Hepatocyte (in vitro differentiated cells): ENCODE data around the gene AMBP. TPM values are rescaled to one million over a fixed set of nuclear protein-coding genes. Genes with fewer than 3 reads are reported as not detected.

Experiments
- DNase-seq: peaks from one replicate; pipeline ENCODE4 v3.0.0-alpha.2; 2016; ENCODE audit warnings: low spot score
- H2AFZ ChIP-seq: fragments of 200-600 bp; sonication (generic); 2 replicates; pipeline ENCODE4 v1.6.0; 2016; ENCODE audit warnings: antibody characterized with exemption, mild to moderate bottlenecking
- H3K27ac ChIP-seq: fragments of 200-600 bp; sonication (generic); 2 replicates; pipeline ENCODE4 v1.5.1; 2016; ENCODE audit warnings: mild to moderate bottlenecking
- H3K27me3 ChIP-seq: fragments of 200-600 bp; sonication (generic); 2 replicates; pipeline ENCODE4 v1.6.1; 2016
- H3K36me3 ChIP-seq: fragments of 200-600 bp; sonication (generic); replicated peaks from 2 replicates; pipeline ENCODE4 v1.5.1; 2016; ENCODE audit warnings: low read depth; ENCODE audit not compliant: insufficient read depth
- H3K4me1 ChIP-seq: fragments of 200-600 bp; sonication (generic); 2 replicates; pipeline ENCODE4 v1.5.1; 2016; ENCODE audit warnings: mild to moderate bottlenecking, moderate library complexity; ENCODE audit not compliant: insufficient read depth
- H3K4me2 ChIP-seq: fragments of 200-600 bp; sonication (generic); 2 replicates; pipeline ENCODE4 v1.6.0; 2016
- H3K4me3 ChIP-seq: fragments of 200-600 bp; sonication (generic); 2 replicates; pipeline ENCODE4 v1.5.1; 2016; ENCODE audit warnings: mild to moderate bottlenecking
- H3K79me2 ChIP-seq: fragments of 200-600 bp; sonication (generic); 2 replicates; pipeline ENCODE4 v1.6.0; 2017; ENCODE audit warnings: mild to moderate bottlenecking
- H3K9me2 ChIP-seq: fragments of 200-600 bp; sonication (generic); replicated peaks from 2 replicates; pipeline ENCODE4 v1.6.0; 2017; ENCODE audit warnings: mild to moderate bottlenecking; ENCODE audit not compliant: insufficient read depth
- H3K9me3 ChIP-seq: fragments of 200-600 bp; sonication (generic); 2 replicates; pipeline ENCODE4 v1.5.1; 2016; ENCODE audit warnings: low read depth, mild to moderate bottlenecking
- H4K20me1 ChIP-seq: fragments of 200-600 bp; sonication (generic); 2 replicates; pipeline ENCODE4 v1.6.0; 2016; ENCODE audit warnings: mild to moderate bottlenecking; ENCODE audit not compliant: insufficient read depth, poor library complexity, severe bottlenecking
- CTCF ChIP-seq: fragments of 200-600 bp; sonication (generic); IDR thresholded peaks from 2 replicates; pipeline ENCODE4 v1.5.1; 2016; ENCODE audit warnings: antibody characterized with exemption, mild to moderate bottlenecking; ENCODE audit not compliant: poor library complexity
- EZH2 ChIP-seq: fragments of 200-600 bp; sonication (generic); IDR thresholded peaks from 2 replicates; pipeline ENCODE4 v1.6.1; 2016; ENCODE audit warnings: antibody characterized with exemption, mild to moderate bottlenecking, borderline replicate concordance
- EZH2phosphoT487 ChIP-seq: fragments of 200-600 bp; sonication (generic); IDR thresholded peaks from one replicate; pipeline ENCODE4 v1.6.1; 2018; ENCODE audit warnings: antibody characterized with exemption, mild to moderate bottlenecking, low read depth, moderate library complexity; ENCODE audit not compliant: unreplicated experiment, severe bottlenecking
- WGBS: methylation state at CpG from one replicate; pipeline ENCODE4 v1.1.6; 2016; ENCODE audit warnings: low lambda C conversion rate; ENCODE audit errors: missing lambda C conversion rate; 5-methylcytosine and 5-hydroxymethylcytosine counted together
- polyA plus RNA-seq: library from polyadenylated mRNA; unstranded; fragments of >200 nt; fragmentation: Nextera tagmentation; extraction: Ambion mirVana; gene quantifications from 2 replicates; pipeline ENCODE4 v1.2.1, GENCODE V29; 2016
- total RNA-seq: library from RNA; depleted of rRNA; stranded (reverse); fragments of >200 nt; gene quantifications from 2 replicates; pipeline ENCODE4 v1.2.3, GENCODE V29; 2014

AMBP gene
- total and polyA plus RNA-seq, 2 experiments from 2014 or later = 713 to 833 TPM

- Histone ChIP-seq H3K27ac (no peak overlapping the region), H3K9me2 (no peaks in the 10 kb centered on the region), H3K4me2 (no peak overlapping the region), H4K20me1 (no peaks in the 10 kb centered on the region), H3K9me3 (no peaks in the 10 kb centered on the region), H3K4me3 (no peak overlapping the region), H3K27me3 (no peaks in the 10 kb centered on the region), H3K4me1 (peaks cover 29% of the 10 kb centered on the region), H3K36me3 (no peaks in the 10 kb centered on the region), H3K79me2 (no peaks in the 10 kb centered on the region), H2AFZ (no peak overlapping the region)
- DNase-seq = no peak
- WGBS = 87% methylated on average over 12 of the region's 12 CpGs
- TF ChIP-seq EZH2phosphoT487 = no peak
- TF ChIP-seq CTCF = no peak
- TF ChIP-seq EZH2 = no peak
These were observed 38.1 kb upstream of the AMBP start for GRCh38 chr9:114116126-114116747.

DNA sequence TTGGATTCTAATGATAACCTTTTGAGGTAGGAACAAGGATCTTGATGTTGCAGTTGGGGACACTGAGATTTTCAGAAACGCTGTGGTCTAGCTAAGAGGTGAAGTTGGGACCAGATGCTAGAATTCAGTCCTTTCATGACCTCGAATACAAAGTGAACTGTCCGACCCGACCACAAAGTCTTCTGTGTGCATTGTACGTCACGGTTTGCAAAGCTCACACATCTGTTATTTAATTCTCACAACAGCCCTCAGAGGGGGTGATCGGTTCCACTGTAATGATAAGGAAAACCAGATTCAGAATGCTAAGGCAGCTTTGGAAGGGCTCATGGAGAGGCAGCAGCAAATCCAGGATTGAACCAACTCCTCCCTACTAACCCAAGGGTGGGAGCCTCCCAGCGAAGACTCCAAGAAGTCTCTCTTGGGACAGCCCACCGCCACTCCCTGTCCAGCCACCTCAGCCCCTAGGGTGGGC is 37.6 kb upstream of the AMBP start:
- H3K36me3 ChIP-seq = no peaks in the 10 kb centered on the region
- DNase-seq = no peak
- H3K4me1 ChIP-seq = peaks cover 27% of the 10 kb centered on the region
- H3K9me2 ChIP-seq = no peaks in the 10 kb centered on the region
- no peaks in the 10 kb centered on the region for H3K79me2 ChIP-seq
- H3K4me2 ChIP-seq = no peak overlapping the region
- no peaks in the 10 kb centered on the region for H3K27me3 ChIP-seq
- no peak overlapping the region for H3K27ac ChIP-seq
- WGBS = 64% methylated on average over 9 of the region's 9 CpGs
- H2AFZ ChIP-seq = no peak overlapping the region
- H4K20me1 ChIP-seq = no peaks in the 10 kb centered on the region
- no peaks in the 10 kb centered on the region for H3K9me3 ChIP-seq
- no peak for TF ChIP-seq EZH2
- no peak for TF ChIP-seq EZH2phosphoT487
- no peak for TF ChIP-seq CTCF
- H3K4me3 ChIP-seq = no peak overlapping the region

DNA sequence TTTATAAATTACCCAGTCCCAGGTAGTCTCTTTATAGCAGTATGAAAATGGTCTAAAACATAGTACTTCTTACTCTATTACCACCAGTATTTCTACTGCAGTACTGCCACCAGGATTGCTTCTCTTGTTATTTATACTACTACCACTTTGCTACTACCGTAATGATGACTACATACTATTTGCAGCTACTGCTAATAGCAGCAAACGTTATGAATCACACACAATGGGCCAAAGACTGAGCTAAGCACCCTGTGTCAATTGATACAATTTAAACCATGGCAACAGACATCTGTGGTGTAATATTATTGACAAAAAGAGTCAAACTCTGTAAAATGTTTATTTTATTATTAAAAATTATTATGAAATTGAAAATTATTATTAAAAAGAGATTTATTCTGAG is 36.3 kb upstream of the AMBP start:
- peaks cover 16% of the 10 kb centered on the region for H3K4me1 ChIP-seq

More for the DNA sequence above, 36.3 kb upstream of the AMBP start:
- no peaks in the 10 kb centered on the region for H3K36me3 ChIP-seq
- no peak overlapping the region for H3K4me2 ChIP-seq
- TF ChIP-seq CTCF (no peak), EZH2phosphoT487 (no peak), EZH2 (no peak)
- DNase-seq = no peak
- WGBS = 57% methylated on average over 2 of the region's 2 CpGs
- H4K20me1 ChIP-seq = no peaks in the 10 kb centered on the region
- no peaks in the 10 kb centered on the region for H3K27me3 ChIP-seq
- no peak overlapping the region for H3K4me3 ChIP-seq
- H3K9me3 ChIP-seq = no peaks in the 10 kb centered on the region
- no peak overlapping the region for H3K27ac ChIP-seq
- no peak overlapping the region for H2AFZ ChIP-seq
- H3K9me2 ChIP-seq = no peaks in the 10 kb centered on the region
- H3K79me2 ChIP-seq = no peaks in the 10 kb centered on the region
